SK-N-SH (cell line): Measurements from ENCODE around the gene ATP5F1E. TPM values are rescaled to one million over a fixed set of nuclear protein-coding genes. Genes with fewer than 3 reads are reported as not detected.

Source experiments
- CTCF ChIA-PET: fragments of 300-600, 350-600 bp; formaldehyde crosslinking; extraction: SDS; loops from one replicate; lab custom pipeline; 2021; lab: Yijun Ruan, JAX
- POLR2A ChIA-PET: fragments of 350-600 bp; sonication (Branson Sonifier 250); formaldehyde crosslinking; extraction: SDS; loops from one replicate; lab custom pipeline; 2020; ENCODE audit warnings: antibody characterized with exemption, inconsistent platforms; lab: Yijun Ruan, JAX
- DNase-seq: peaks from one replicate; pipeline ENCODE4 v3.0.0; 2012
- H2AFZ ChIP-seq: fragments of 200-600 bp; sonication (generic); 2 replicates; pipeline ENCODE4 v1.8.1; 2016; ENCODE audit warnings: antibody characterized with exemption, mild to moderate bottlenecking, low read depth
- H3F3A ChIP-seq: fragments of 200-600 bp; sonication (generic); replicated peaks from 2 replicates; pipeline ENCODE3; 2016; ENCODE audit warnings: antibody characterized with exemption, mild to moderate bottlenecking; ENCODE audit not compliant: insufficient read depth
- H3K27ac ChIP-seq, 2 experiments: fragments of 200-500 bp in 1 of 2; fragments of 200-600 bp in 1 of 2; sonication (Bioruptor generic) in 1 of 2; sonication (generic), shearing (Covaris generic) in 1 of 2; 2 replicates each; pipeline versions ENCODE4 v1.5.1 to v1.6.1; 2014 to 2016; ENCODE audit warnings: low read depth in 2 of 2, inconsistent platforms in 1 of 2, low read length in 1 of 2, mild to moderate bottlenecking in 1 of 2, mixed read lengths in 1 of 2
- H3K27me3 ChIP-seq: fragments of 200-600 bp; sonication (generic), shearing (Covaris generic); 2 replicates; pipeline ENCODE4 v1.6.1; 2016; ENCODE audit warnings: mixed run types; ENCODE audit not compliant: insufficient read depth
- H3K36me3 ChIP-seq, 2 experiments: fragments of 200-500 bp in 1 of 2; fragments of 200-600 bp in 1 of 2; sonication (Bioruptor generic) in 1 of 2; sonication (generic) in 1 of 2; replicated peaks in 1 of 2; 2 replicates each; pipeline versions ENCODE3 to v1.5.1; 2014 to 2016; ENCODE audit warnings: low read length in 1 of 2, mild to moderate bottlenecking in 1 of 2; ENCODE audit not compliant: insufficient read depth in 2 of 2, control insufficient read depth in 1 of 2
- H3K4me1 ChIP-seq, 2 experiments: fragments of 200-500 bp in 1 of 2; fragments of 200-600 bp in 1 of 2; sonication (Bioruptor generic) in 1 of 2; sonication (generic), shearing (Covaris generic) in 1 of 2; 2 replicates each; pipeline versions ENCODE4 v1.5.1 to v1.6.1; 2014 to 2016; ENCODE audit warnings: low read depth in 1 of 2, low read length in 1 of 2, mixed run types in 1 of 2; ENCODE audit not compliant: insufficient read depth in 2 of 2, control insufficient read depth in 1 of 2
- H3K4me2 ChIP-seq: fragments of 200-600 bp; sonication (generic), shearing (Covaris generic); 2 replicates; pipeline ENCODE4 v1.6.1; 2017; ENCODE audit warnings: mixed run types
- H3K4me3 ChIP-seq, 2 experiments: fragments of 200-500 bp in 1 of 2; fragments of 200-600 bp in 1 of 2; sonication (Bioruptor generic) in 1 of 2; sonication (generic), shearing (Covaris generic) in 1 of 2; 2 replicates each; pipeline versions ENCODE4 v1.5.1 to v1.8.1; 2014 to 2016; ENCODE audit warnings: low read depth in 2 of 2, inconsistent platforms in 1 of 2, low read length in 1 of 2, mild to moderate bottlenecking in 1 of 2, mixed read lengths in 1 of 2, moderate library complexity in 1 of 2
- H3K79me2 ChIP-seq: fragments of 200-600 bp; sonication (generic); 2 replicates; pipeline ENCODE4 v1.8.1; 2017; ENCODE audit warnings: mild to moderate bottlenecking; ENCODE audit not compliant: insufficient read depth
- H3K9ac ChIP-seq: fragments of 200-600 bp; sonication (generic); 2 replicates; pipeline ENCODE4 v1.6.1; 2017; ENCODE audit warnings: mixed run types
- H3K9me2 ChIP-seq: fragments of 200-600 bp; sonication (generic); 2 replicates; pipeline ENCODE4 v1.6.1; 2017; ENCODE audit warnings: mixed run types
- H3K9me3 ChIP-seq: fragments of 200-600 bp; sonication (generic); 2 replicates; pipeline ENCODE4 v1.6.1; 2017; ENCODE audit warnings: mixed run types, mild to moderate bottlenecking, moderate library complexity
- H4K20me1 ChIP-seq: fragments of 200-600 bp; sonication (generic); 2 replicates; pipeline ENCODE4 v1.6.1; 2017; ENCODE audit warnings: mild to moderate bottlenecking, mixed run types; ENCODE audit not compliant: insufficient read depth
- CHD2 ChIP-seq: fragments of 150-350 bp; IDR thresholded peaks from 2 replicates; pipeline ENCODE4 v1.6.1; 2018; ENCODE audit warnings: low read length; ENCODE audit not compliant: partially characterized antibody
- CTCF ChIP-seq: fragments of 200-600 bp; sonication (generic); IDR thresholded peaks from 2 replicates; pipeline ENCODE4 v1.6.1; 2017; ENCODE audit warnings: antibody characterized with exemption, mild to moderate bottlenecking, moderate library complexity
- ELF1 ChIP-seq: IDR thresholded peaks from 2 replicates; pipeline ENCODE4 v1.4.0; 2012
- EP300 ChIP-seq, 2 experiments: IDR thresholded peaks; 2 replicates each; pipeline versions ENCODE4 v1.4.0 to v1.6.1; 2012; ENCODE audit warnings: borderline replicate concordance in 1 of 2, low read depth in 1 of 2, low read length in 1 of 2
- EZH2phosphoT487 ChIP-seq: fragments of 200-600 bp; sonication (generic); IDR thresholded peaks from 2 replicates; pipeline ENCODE4 v1.6.1; 2017; ENCODE audit warnings: low read depth, mixed run types, mild to moderate bottlenecking, antibody characterized with exemption, moderate library complexity, borderline replicate concordance
- FOXM1 ChIP-seq: IDR thresholded peaks from 2 replicates; pipeline ENCODE4 v1.4.0; 2012; ENCODE audit warnings: low read depth, mild to moderate bottlenecking
- GABPA ChIP-seq: IDR thresholded peaks from 2 replicates; pipeline ENCODE4 v1.4.0; 2012; ENCODE audit warnings: low read depth, mild to moderate bottlenecking
- JUND ChIP-seq: IDR thresholded peaks from 2 replicates; pipeline ENCODE4 v1.4.0; 2012
- MAX ChIP-seq: IDR thresholded peaks from 2 replicates; pipeline ENCODE4 v1.4.0; 2012; ENCODE audit warnings: low read depth
- MXI1 ChIP-seq: IDR thresholded peaks from 2 replicates; pipeline ENCODE4 v1.6.1; 2012; ENCODE audit warnings: mild to moderate bottlenecking, low read depth, low read length, improper control_type of control experiment
- NRF1 ChIP-seq: IDR thresholded peaks from 2 replicates; pipeline ENCODE4 v1.6.1; 2012; ENCODE audit warnings: low read depth, mild to moderate bottlenecking, low read length
- RAD21 ChIP-seq: IDR thresholded peaks from 2 replicates; pipeline ENCODE4 v1.6.1; 2012; ENCODE audit warnings: mild to moderate bottlenecking, low read length
- RCOR1 ChIP-seq: fragments of 150-350 bp; IDR thresholded peaks from 2 replicates; pipeline ENCODE4 v1.6.1; 2017; ENCODE audit warnings: antibody characterized with exemption, low read length
- REST ChIP-seq: IDR thresholded peaks from 2 replicates; pipeline ENCODE4 v1.6.1; 2012; ENCODE audit warnings: mild to moderate bottlenecking, low read depth, low read length, moderate library complexity
- RXRA ChIP-seq: IDR thresholded peaks from 2 replicates; pipeline ENCODE4 v1.4.0; 2012; ENCODE audit warnings: low read depth, mild to moderate bottlenecking, borderline replicate concordance
- SIN3A ChIP-seq: IDR thresholded peaks from 2 replicates; pipeline ENCODE4 v1.6.1; 2012; ENCODE audit warnings: low read depth, mild to moderate bottlenecking, low read length, moderate library complexity, borderline replicate concordance
- SMC3 ChIP-seq: IDR thresholded peaks from 2 replicates; pipeline ENCODE4 v1.6.1; 2012; ENCODE audit warnings: low read depth, low read length, improper control_type of control experiment
- TEAD4 ChIP-seq: IDR thresholded peaks from 2 replicates; pipeline ENCODE4 v1.4.0; 2012; ENCODE audit warnings: mild to moderate bottlenecking, borderline replicate concordance; ENCODE audit not compliant: insufficient read depth
- WGBS: methylation state at CpG from one replicate; pipeline ENCODE4 v1.1.6; 2017; ENCODE audit warnings: low lambda C conversion rate; 5-methylcytosine and 5-hydroxymethylcytosine counted together
- polyA plus RNA-seq, 3 experiments: library from polyadenylated mRNA; depleted of rRNA; stranded (reverse); fragments of >200 nt; gene quantifications; 2 replicates each; pipeline ENCODE4 v1.2.3, GENCODE V29; 2012
- TF ChIP-seq, protein P1 (sequence below): IDR thresholded peaks from 2 replicates; pipeline ENCODE4 v1.4.0; 2012; ENCODE audit warnings: low read depth, borderline replicate concordance

ATP5F1E gene
- polyA plus RNA-seq, 1 of the 3 experiments (the other 2 are of a cell fraction), result 60.8 TPM

GRCh38 chr20:59033093-59033492 is 958 bp upstream of the ATP5F1E start:
- Histone ChIP-seq H3K27me3 (no peaks in the 10 kb centered on the region), H3K36me3 (peaks cover 57 to 77% of the 10 kb centered on the region in 2 experiments), H3K9ac (peak overlapping the region; percentile 72), H3K9me2 (no peaks in the 10 kb centered on the region), H3F3A (peaks cover 25% of the 10 kb centered on the region), H3K4me3 (peak overlapping the region; percentile 78 to 91; a peak in 2 of 4 replicates), H4K20me1 (peaks cover 12% of the 10 kb centered on the region), H3K9me3 (no peaks in the 10 kb centered on the region), H3K4me1 (peaks cover 24 to 40% of the 10 kb centered on the region in 2 experiments; a peak in 3 of 4 replicates), H2AFZ (peak overlapping the region; percentile 81), H3K79me2 (peaks cover 60% of the 10 kb centered on the region), H3K27ac (peak overlapping the region; percentile 82 to 83), H3K4me2 (peak overlapping the region; percentile 90)
- ChIA-PET POLR2A (interaction anchor here (1.0 to 1.5 kb wide), 2 partner anchors 9 to 422 kb away, joined by 4 to 10 read pairs; partner anchors contain the start of gene PRELID3B), CTCF (interaction anchor here (0.7 to 3.8 kb wide), 7 partner anchors 8 to 463 kb away, joined by 3 to 17 read pairs (median 4); no protein-coding TSS in a partner anchor)
- no peak for DNase-seq
- 98% methylated on average over 1 of the region's 1 CpG for WGBS
- TF ChIP-seq FOXM1, result no peak
- TF ChIP-seq GABPA, result no peak
- no peak for TF ChIP-seq TEAD4
- no peak for TF ChIP-seq EZH2phosphoT487
- TF ChIP-seq MAX, result no peak
- no peak for TF ChIP-seq NRF1
- TF ChIP-seq SMC3, result no peak
- TF ChIP-seq REST, result no peak
- TF ChIP-seq, protein P1, sequence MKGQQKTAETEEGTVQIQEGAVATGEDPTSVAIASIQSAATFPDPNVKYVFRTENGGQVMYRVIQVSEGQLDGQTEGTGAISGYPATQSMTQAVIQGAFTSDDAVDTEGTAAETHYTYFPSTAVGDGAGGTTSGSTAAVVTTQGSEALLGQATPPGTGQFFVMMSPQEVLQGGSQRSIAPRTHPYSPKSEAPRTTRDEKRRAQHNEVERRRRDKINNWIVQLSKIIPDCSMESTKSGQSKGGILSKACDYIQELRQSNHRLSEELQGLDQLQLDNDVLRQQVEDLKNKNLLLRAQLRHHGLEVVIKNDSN, result no peak
- no peak for TF ChIP-seq SIN3A

- no peaks in the 10 kb centered on the region for H3K27me3 ChIP-seq
- H3K9me2 ChIP-seq, result no peaks in the 10 kb centered on the region
- H3K4me1 ChIP-seq, result peaks cover 25 to 42% of the 10 kb centered on the region in 2 experiments; a peak in 3 of 4 replicates
- peaks cover 54 to 77% of the 10 kb centered on the region in 2 experiments for H3K36me3 ChIP-seq
- peak overlapping the region; percentile 82 to 83 for H3K27ac ChIP-seq
- peaks cover 25% of the 10 kb centered on the region for H3F3A ChIP-seq
- ChIA-PET POLR2A (interaction anchor here (0.7 to 1.9 kb wide), 15 partner anchors 10 to 423 kb away, joined by 3 to 11 read pairs (median 5); partner anchors contain the start of genes PRELID3B and TUBB1), CTCF (interaction anchor here (0.9 to 3.8 kb wide), 10 partner anchors 8 to 463 kb away, joined by 3 to 17 read pairs (median 4); no protein-coding TSS in a partner anchor)
- peak; percentile 64 for DNase-seq
- WGBS, result 2% methylated on average over 12 of the region's 13 CpGs
- H3K9me3 ChIP-seq, result no peaks in the 10 kb centered on the region
- peak overlapping the region; percentile 90 for H3K4me2 ChIP-seq
- H4K20me1 ChIP-seq, result peaks cover 16% of the 10 kb centered on the region
- peaks cover 60% of the 10 kb centered on the region for H3K79me2 ChIP-seq
- H2AFZ ChIP-seq, result peak overlapping the region; percentile 81
- H3K4me3 ChIP-seq, result peak overlapping the region; percentile 78 to 91
- peak overlapping the region; percentile 72 for H3K9ac ChIP-seq
- TF ChIP-seq EZH2phosphoT487 (no peak), MXI1 (peak; percentile 30; the same call in 1 of the 2 replicates), JUND (no peak), RXRA (no peak), ELF1 (no peak), RCOR1 (no peak), EP300 (IDR thresholded peaks at IDR 0.05; ENCODE audit: borderline replicate concordance in 1 of 2, low read depth in 1 of 2, low read length in 1 of 2) (0 out of 4 replicates have a peak, but pooled peaks of 1 of the 2 experiments have one; percentile 5), SIN3A (no peak), SMC3 (no peak), RAD21 (peak; percentile 22; the same call in 1 of the 2 replicates), CTCF (peak; percentile 37; the same call in 1 of the 2 replicates), CHD2 (no peak), TEAD4 (no peak)
- TF ChIP-seq, protein P1, result no peak
Observed at GRCh38 chr20:59032713-59033059, 551 bp upstream of the ATP5F1E start.
